OCI-LY3 (cell line): ENCODE measurements around the gene ITGAX.

Source experiments
- H2AFZ ChIP-seq: fragments of 200-600, 300-600 bp; shearing (Covaris generic); 2 replicates; pipeline ENCODE4 v1.6.0; 2014; ENCODE audit warnings: antibody characterized with exemption, low read depth, low read length
- H3K27ac ChIP-seq: fragments of 200-600, 300-600 bp; sonication (generic); 2 replicates; pipeline ENCODE4 v1.5.1; 2014; ENCODE audit warnings: mild to moderate bottlenecking, low read length, moderate library complexity, mixed read lengths
- H3K27me3 ChIP-seq: fragments of 200-600, 300-600 bp; sonication (generic); 2 replicates; pipeline ENCODE4 v1.6.1; 2014; ENCODE audit warnings: low read depth, low read length, mixed read lengths
- H3K36me3 ChIP-seq: fragments of 200-600, 300-600 bp; sonication (generic); replicated peaks from 2 replicates; pipeline ENCODE3; 2014; ENCODE audit warnings: low read depth, low read length, mixed read lengths
- H3K4me1 ChIP-seq: fragments of 300-600, 200-600 bp; sonication (generic); 2 replicates; pipeline ENCODE4 v1.6.1; 2014; ENCODE audit warnings: low read length, mixed read lengths
- H3K4me2 ChIP-seq: fragments of 200-600, 300-600 bp; sonication (generic); 2 replicates; pipeline ENCODE4 v1.6.1; 2014; ENCODE audit warnings: low read length, mixed read lengths
- H3K4me3 ChIP-seq: fragments of 300-600, 200-600 bp; sonication (generic); 2 replicates; pipeline ENCODE4 v1.5.1; 2014; ENCODE audit warnings: antibody characterized with exemption, mild to moderate bottlenecking, low read length, moderate library complexity
- H3K79me2 ChIP-seq: fragments of 300-600, 200-600 bp; shearing (Covaris generic); 2 replicates; pipeline ENCODE4 v1.6.1; 2014; ENCODE audit warnings: mild to moderate bottlenecking, low read length, mixed read lengths
- H3K9ac ChIP-seq: fragments of 300-600, 200-600 bp; shearing (Covaris generic); 2 replicates; pipeline ENCODE4 v1.6.0; 2014; ENCODE audit warnings: mild to moderate bottlenecking, low read length, moderate library complexity
- H3K9me3 ChIP-seq: fragments of 200-600, 300-600 bp; shearing (Covaris generic); 2 replicates; pipeline ENCODE4 v1.6.1; 2014; ENCODE audit warnings: low read length, mixed read lengths; ENCODE audit not compliant: insufficient read depth
- H4K20me1 ChIP-seq: fragments of 200-600, 300-600 bp; sonication (generic); 2 replicates; pipeline ENCODE4 v1.6.1; 2016; ENCODE audit warnings: low read length, mixed read lengths; ENCODE audit not compliant: insufficient read depth
- EZH2phosphoT487 ChIP-seq: fragments of 200-600 bp; shearing (Covaris generic); IDR thresholded peaks from 2 replicates; pipeline ENCODE4 v1.6.1; 2018; ENCODE audit warnings: antibody characterized with exemption, mixed run types, low read depth
- TF ChIP-seq, protein P1 (sequence below): fragments of 200-600, 300-600 bp; sonication (generic); IDR thresholded peaks from 2 replicates; pipeline ENCODE4 v1.5.1; 2014; ENCODE audit warnings: antibody characterized with exemption, low read length, low read depth

Gene ITGAX

DNA sequence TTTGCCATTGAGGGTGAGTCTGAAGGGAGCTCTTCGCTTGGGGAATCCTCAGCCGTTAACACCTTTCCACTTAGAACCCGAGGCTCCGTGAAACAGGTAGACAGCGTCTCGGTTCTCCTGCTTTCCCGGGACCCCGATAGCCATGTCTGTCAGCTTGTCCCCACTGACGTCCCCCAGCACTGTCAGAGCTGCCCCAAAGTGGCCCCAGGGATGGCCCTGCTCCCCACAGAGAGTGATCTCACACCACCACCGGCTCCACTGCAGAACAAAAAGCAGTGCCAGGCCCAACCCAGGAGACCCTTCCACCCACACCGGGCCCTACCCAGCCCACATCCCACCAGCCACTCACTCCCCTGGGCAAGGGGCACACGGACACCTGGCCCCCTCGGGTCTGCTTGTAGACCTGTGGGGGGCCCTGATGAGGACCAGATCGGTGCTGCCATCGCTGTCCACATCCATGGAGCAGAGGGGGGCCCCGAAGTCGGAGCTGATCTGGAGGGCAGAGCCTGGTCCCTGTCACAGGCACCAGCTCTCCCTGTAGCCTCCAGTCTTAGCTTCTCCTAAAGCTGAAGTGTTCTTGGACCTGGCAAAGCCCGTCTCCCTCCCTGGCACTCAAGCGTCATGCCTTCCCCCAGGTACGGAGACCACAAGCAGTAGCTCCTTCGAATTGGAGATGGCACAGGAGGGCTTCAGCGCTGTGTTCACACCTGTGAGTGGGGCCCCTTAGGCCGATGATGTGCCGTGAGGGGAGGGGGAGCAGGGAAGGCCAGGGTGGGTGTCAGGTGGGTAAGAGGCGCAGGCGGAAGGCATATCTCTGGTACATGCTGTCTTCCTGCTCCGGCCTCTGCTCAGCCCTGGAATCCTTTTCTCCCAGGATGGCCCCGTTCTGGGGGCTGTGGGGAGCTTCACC lies 6.5 kb downstream of the ITGAX start:
- Histone ChIP-seq H3K4me3 (no peak overlapping the region), H3K9me3 (no peaks in the 10 kb centered on the region), H3K9ac (no peak overlapping the region), H2AFZ (no peak overlapping the region), H4K20me1 (no peaks in the 10 kb centered on the region), H3K27ac (no peak overlapping the region), H3K27me3 (no peaks in the 10 kb centered on the region), H3K36me3 (peaks cover 15% of the 10 kb centered on the region), H3K4me2 (no peak overlapping the region), H3K79me2 (peaks cover 9% of the 10 kb centered on the region; the same call in 1 of the 2 replicates), H3K4me1 (peaks cover 19% of the 10 kb centered on the region)
- TF ChIP-seq, protein P1, sequence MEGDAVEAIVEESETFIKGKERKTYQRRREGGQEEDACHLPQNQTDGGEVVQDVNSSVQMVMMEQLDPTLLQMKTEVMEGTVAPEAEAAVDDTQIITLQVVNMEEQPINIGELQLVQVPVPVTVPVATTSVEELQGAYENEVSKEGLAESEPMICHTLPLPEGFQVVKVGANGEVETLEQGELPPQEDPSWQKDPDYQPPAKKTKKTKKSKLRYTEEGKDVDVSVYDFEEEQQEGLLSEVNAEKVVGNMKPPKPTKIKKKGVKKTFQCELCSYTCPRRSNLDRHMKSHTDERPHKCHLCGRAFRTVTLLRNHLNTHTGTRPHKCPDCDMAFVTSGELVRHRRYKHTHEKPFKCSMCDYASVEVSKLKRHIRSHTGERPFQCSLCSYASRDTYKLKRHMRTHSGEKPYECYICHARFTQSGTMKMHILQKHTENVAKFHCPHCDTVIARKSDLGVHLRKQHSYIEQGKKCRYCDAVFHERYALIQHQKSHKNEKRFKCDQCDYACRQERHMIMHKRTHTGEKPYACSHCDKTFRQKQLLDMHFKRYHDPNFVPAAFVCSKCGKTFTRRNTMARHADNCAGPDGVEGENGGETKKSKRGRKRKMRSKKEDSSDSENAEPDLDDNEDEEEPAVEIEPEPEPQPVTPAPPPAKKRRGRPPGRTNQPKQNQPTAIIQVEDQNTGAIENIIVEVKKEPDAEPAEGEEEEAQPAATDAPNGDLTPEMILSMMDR = no peak
- no peak for TF ChIP-seq EZH2phosphoT487

DNA sequence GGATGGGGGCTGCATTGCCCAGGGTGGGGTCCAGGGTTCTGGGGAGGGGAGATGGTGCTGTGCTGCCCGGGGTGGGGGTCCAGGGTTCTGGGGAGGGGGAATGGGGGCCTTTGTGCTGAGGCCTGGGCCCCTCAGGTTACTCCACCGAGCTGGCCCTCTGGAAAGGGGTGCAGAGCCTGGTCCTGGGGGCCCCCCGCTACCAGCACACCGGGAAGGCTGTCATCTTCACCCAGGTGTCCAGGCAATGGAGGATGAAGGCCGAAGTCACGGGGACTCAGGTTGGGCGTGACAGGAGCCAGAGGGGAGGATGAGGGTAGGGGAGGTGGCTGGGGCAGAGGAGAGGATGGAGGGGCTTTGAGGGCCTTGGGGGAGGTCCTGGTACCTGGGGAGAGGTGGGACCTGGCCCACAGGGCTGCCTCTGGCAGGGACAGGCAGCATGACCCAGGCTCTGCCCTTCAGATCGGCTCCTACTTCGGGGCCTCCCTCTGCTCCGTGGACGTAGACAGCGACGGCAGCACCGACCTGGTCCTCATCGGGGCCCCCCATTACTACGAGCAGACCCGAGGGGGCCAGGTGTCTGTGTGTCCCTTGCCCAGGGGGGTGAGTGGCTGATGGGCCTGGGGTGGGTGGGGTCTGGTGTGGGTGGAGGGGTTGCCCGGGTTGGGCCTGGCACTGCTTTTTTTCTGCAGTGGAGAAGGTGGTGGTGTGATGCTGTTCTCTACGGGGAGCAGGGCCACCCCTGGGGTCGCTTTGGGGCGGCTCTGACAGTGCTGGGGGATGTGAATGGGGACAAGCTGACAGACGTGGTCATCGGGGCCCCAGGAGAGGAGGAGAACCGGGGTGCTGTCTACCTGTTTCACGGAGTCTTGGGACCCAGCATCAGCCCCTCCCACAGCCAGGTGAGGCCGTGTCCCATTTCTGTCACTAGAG lies 7.8 kb downstream of the ITGAX start:
- no peak for TF ChIP-seq EZH2phosphoT487
- TF ChIP-seq, protein P1 = no peak

DNA sequence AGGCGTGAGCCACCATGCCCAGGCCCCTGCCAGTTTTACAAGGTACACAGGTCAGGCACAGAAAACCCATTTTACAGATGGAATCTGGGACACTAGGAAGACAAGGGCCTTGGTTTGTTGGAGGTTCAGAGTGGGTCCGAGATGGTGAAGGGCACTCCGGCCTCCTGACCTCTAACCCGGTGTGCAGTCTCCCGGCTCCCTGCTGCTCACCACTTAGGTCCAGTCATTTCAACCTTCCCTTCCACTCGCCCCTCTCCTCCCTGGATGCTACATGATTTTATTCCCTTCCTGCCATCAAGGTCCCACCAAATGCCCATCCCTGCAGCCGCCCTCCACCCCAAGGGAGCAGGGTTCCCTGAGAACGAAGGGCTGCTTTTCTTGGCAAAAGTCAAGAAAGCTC lies 8.7 kb downstream of the ITGAX start:
- no peaks in the 10 kb centered on the region for H4K20me1 ChIP-seq
- no peaks in the 10 kb centered on the region for H3K27me3 ChIP-seq
- no peak overlapping the region for H2AFZ ChIP-seq
- TF ChIP-seq, protein P1 = no peak
- no peak for TF ChIP-seq EZH2phosphoT487
- H3K9ac ChIP-seq = no peak overlapping the region
- H3K4me3 ChIP-seq = no peak overlapping the region
- H3K27ac ChIP-seq = no peak overlapping the region
- no peak overlapping the region for H3K4me2 ChIP-seq
- no peaks in the 10 kb centered on the region for H3K4me1 ChIP-seq
- peaks cover 6% of the 10 kb centered on the region for H3K36me3 ChIP-seq
- H3K9me3 ChIP-seq = no peaks in the 10 kb centered on the region
- H3K79me2 ChIP-seq = no peaks in the 10 kb centered on the region

More for the DNA sequence above, 7.8 kb downstream of the ITGAX start:
- Histone ChIP-seq H3K27me3 (no peaks in the 10 kb centered on the region), H4K20me1 (no peaks in the 10 kb centered on the region), H3K9ac (no peak overlapping the region), H3K4me2 (no peak overlapping the region), H2AFZ (no peak overlapping the region), H3K27ac (no peak overlapping the region), H3K9me3 (no peaks in the 10 kb centered on the region), H3K4me3 (no peak overlapping the region), H3K79me2 (no peaks in the 10 kb centered on the region), H3K36me3 (peaks cover 6% of the 10 kb centered on the region), H3K4me1 (peaks cover 6% of the 10 kb centered on the region)

DNA sequence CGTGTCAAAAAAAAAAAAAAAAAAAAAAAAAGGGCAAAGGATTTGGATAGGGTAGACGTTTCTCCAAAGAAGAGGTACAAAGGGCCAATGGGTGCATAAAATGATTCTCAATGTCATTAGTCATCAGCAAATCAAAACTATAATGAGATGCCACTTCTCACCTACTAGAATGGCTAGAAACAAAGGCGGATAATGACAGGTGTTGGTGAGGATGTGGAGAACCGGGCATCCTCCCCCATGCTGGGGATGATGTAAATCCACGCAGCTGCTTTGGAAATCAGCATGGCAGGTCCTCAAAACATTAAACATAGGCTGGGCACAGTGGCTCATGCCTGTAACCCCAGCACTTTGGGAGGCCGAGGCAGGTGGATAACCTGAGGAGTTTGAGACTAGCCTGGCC lies 9.4 kb downstream of the ITGAX start:
- H4K20me1 ChIP-seq = no peaks in the 10 kb centered on the region
- no peak overlapping the region for H3K27ac ChIP-seq
- H3K9me3 ChIP-seq = no peaks in the 10 kb centered on the region
- no peak overlapping the region for H3K4me3 ChIP-seq
- no peaks in the 10 kb centered on the region for H3K4me1 ChIP-seq
- no peak overlapping the region for H3K9ac ChIP-seq
- no peaks in the 10 kb centered on the region for H3K27me3 ChIP-seq
- TF ChIP-seq EZH2phosphoT487 = no peak
- TF ChIP-seq, protein P1 = no peak
- peaks cover 6% of the 10 kb centered on the region for H3K36me3 ChIP-seq
- no peak overlapping the region for H2AFZ ChIP-seq
- no peak overlapping the region for H3K4me2 ChIP-seq
- H3K79me2 ChIP-seq = no peaks in the 10 kb centered on the region
